CD4-positive, alpha-beta T cell treated with Interferon alpha-2 for 1 hour (primary cell): ENCODE results near the gene ADIRF.
"Not testable (repeated sequence)": the region's sequence is repeated elsewhere in the genome, so short reads cannot be mapped to it uniquely, and the experiment has no call there.

Experiments
- DNase-seq, 2 donors: peaks; one replicate each; pipeline ENCODE4 v3.0.0-alpha.2; 2020 to 2022

The ADIRF gene

DNA sequence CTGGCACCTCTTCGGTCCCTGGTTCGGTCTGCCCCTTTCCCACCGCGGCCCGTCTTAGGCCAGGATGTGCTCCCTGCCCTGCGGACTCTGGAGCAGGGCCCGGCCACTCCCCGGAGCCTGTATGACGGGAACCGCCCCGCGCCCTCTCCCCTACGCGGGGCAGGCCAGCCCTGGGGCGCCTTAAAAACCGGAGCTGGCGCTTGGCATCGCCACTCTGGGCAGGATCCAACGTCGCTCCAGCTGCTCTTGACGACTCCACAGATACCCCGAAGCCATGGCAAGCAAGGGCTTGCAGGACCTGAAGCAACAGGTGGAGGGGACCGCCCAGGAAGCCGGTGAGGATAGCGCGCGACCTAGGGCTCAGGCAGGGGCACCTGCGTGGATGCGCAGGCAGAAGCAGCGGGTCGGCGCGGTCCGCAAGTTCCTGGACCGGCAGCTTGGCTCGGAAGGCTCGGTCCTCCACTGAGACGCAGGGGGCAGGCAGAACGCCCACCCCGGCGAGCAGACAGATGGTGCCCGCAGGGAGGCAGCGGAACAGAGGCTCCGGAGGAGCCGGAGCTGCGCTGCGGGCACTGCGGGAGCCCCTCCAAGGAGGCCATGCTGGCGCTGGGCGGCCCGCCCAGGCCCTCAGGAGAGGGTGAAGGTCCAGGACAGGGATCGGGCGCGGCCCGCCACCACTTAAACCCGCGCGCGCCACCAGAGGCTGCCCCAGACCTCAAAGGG lies at the start of gene ADIRF:
TSS of gene ADIRF (plus strand) at position 212 of the 723 bp plus-strand sequence. CDS start at position 275, 63 bp downstream.
- DNase-seq: peak in 1 of 2 donors; percentile 15

DNA sequence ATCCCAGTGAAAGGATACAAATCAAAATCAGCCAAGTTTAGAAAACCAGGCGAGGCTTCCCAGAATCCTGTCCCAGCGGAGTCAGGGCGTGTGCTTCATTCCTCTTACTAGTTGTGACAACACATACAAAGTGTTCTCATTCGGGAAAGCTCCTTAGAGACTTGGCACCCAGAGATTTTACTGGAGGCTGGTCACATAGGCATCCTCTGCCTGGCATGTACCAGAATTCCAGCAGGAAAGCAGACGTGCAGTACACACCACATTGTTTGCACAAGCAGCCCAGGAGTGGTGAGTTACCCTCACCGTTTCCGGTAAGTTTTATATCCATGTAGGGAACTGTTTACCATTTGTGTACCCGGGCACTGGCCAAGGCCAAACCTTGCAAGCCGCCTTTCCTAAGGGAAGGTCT lies 45.7 kb upstream of the ADIRF start:
- no peak for DNase-seq

DNA sequence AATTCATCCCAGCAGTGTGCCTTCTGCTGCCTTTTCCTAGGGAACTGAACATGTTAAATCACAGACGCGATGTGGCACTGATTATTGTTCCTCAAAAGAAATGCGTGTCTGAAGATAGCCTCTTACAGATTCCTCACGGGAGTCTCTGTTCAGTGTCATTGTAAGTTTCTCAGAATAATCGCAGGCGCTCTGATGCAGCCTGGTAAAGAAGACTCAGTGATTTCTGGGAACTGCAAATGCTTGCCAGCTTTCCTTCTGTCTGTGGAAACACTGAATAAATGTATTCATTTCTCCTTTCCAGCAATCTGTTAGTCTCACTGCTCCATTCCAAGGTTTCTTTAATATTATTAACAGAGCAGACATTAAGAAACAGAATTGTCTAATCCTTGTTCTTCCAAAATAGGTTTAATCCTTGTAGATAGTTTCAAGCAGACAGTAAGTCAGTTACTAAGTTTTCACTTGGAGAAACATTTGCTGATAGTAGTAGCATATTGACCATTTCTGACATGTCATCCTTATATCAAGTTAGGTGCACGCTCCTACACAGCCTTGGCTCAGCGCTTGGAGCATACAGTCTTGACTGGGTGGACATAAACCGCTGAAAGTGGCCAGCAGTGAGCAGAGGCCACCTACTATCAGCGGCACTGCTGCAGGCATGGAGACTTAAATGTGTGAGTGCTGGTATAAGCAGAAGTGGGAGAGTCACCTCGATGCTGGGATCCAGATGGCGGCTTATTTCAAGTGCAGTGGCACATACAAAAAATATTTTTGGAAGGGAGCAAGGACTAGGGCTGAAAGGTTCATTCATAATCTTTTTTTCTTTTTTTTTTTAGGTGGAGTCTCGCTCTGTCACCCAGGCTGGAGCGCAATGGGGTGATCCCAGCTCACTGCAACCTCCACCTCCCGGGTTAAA lies 38.6 kb upstream of the ADIRF start:
- no peak for DNase-seq

DNA sequence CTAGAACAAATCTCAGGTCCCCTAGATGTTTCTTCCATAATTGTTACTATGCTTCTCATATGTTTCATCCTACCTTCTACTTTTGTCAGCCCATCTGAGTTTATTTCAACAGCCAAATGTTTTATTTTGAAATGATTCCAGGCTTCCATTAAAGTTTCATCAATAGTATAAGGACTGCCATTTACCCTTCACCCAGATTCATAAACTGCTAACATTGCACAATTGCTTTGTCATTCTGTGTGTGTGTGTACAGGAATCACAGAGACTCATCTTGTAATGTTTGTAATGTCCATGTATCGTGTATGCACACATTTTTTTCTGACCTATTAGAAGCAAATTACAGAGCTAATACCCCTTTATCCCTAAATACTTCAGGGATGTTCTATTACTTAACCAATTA lies 36.4 kb upstream of the ADIRF start:
- DNase-seq: no peak

DNA sequence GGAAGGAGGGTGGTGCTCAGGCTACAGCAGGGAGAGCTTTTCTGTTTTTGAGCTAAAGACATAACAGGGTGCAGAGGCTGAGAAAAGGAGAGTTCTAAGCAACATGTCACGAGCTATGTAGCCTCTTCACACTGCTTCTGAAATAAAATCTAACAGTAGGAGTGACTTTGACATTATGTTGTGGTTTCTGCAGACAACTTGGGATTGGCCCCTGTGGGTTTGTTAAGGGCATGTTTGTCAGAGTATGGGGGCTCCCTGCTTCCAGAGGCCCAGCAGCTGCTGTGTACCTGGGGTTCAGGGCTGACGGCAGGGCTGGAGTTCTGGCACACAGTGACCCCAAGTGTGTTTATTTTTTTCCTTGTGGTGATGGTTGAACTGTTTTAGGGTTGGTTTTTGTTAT lies 35.6 kb upstream of the ADIRF start:
- no peak for DNase-seq

DNA sequence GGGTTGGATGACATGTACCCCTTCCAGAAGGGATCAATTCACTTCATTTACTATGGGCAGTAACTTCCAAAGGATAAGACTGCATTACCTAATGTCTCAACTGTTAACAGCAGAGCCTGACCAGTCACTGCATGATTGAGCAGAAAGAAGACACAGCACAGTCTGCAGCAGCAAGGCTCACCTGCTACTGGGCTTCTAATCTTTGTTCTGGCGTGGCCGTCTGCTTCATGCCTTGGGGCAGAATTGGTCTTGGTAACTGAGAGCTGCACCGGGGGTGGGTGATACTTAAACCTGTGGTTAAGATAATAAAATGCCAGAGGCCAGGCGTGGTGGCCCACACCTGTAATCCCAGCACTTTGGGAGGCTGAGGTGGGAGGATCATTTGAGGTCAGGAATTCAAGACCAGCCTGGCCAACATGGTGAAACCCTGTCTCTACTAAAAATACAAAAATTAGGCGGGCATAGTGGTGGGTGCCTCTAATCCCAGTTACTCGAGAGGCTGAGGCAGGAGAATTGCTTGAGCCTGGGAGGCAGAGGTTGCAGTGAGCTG lies 34.0 kb upstream of the ADIRF start:
- not testable (repeated sequence) for DNase-seq

DNA sequence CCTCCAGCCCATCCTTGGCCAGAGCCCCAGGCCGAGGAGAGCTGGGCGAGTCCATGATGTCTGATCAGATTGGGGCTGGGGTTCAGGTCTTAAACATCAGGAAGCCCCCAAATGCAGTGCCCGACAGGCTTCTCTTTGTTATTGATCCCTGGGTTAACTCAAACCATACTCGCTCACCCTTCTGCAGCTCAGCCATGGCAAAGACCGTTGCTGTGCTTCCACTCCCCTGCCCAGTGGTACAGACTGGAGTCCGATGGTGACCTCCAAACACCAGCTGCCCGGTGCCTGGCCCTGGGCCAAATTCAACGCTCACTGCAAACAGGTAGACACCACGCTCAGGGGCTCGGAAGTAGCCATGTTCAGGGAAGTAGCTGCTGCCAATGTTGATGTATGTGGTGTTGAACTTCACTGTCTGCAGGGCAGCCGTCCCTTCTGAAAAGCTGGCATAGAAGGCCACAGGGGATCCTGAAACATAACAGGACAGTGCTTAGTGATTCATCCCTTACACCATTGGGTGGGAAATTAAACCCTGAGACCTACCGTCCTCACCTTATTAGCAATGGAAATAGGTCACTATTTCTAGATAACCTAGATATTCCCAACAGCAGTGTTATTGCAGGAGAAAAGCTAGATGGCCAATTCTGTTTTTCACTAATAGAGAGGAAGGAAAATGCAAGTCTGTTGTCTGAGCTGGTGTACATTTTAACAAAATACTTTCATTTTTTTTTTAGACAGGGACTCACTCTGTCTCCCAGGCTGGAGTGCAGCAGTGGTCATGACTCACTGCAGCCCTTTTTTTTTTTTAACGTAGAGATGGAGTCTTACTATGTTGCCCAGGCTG lies 31.4 kb upstream of the ADIRF start:
- no peak for DNase-seq

DNA sequence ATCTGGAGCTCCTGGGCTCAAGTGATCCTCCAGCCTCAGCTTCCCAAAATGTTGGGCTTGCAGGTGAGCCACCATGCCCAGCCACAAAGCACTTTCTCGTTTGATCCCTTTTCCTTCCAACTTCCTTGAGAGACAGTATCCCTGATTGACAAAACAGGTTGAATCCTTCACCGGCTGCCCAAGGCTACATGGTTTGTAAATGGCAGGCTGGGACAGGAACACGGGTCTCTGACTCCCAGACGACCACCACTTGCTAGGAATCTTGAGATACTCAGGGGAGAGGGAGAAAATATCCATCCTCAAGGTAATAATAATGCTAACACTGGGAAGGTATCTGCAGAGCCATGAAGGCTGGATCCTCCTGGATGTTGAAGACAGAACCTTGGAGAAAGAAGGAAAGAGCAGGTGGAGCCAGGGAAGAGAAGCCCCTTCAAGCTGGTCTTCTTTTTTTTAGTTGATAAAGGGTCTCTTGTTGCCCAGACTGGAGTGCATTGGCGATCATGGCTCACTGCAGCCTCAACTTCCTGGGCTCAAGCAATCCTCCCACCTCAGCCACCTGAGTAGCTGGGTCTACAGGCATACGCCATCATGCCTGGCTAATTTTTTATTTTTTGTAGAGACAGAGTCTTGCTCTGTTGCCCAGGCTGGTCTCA lies 30.7 kb upstream of the ADIRF start:
- DNase-seq: no peak

DNA sequence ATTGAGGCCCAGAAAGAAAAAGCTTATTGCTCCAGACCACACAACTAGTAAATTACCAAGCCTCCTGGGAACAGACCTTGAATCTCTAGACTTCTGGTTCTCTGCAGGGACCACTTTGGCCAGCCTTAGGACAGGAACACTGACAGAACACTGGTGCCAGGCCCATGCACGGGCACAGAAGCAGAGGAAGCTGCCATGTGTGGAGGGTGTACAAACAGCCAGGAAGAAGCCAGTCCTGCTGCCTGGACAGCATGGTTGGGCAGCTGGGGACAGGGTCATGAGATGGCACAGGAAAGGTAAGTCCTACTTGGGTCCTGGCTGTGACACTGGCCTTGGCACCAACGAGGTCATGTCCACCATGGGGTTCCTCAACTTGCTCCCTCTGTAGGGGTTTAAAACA lies 30.0 kb upstream of the ADIRF start:
- no peak for DNase-seq

DNA sequence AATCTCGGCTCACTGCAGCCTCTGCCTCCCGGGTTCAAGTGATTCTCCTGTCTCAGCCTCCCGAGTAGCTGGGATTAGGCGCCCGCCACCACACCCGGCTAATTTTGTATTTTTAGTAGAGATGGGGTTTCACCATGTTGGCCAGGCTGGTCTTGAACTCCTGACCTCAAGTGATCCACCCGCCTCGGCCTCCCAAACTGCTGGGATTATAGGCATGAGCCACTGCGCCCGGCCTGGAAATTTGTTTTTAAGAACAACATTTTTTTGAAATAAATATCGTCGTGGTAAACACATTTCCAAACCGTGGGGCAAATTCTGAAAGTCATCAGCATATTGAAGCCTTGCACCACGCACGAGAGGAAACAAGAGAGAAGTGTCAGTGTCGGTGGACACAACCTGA lies 28.2 kb upstream of the ADIRF start:
- DNase-seq: not testable (repeated sequence)

DNA sequence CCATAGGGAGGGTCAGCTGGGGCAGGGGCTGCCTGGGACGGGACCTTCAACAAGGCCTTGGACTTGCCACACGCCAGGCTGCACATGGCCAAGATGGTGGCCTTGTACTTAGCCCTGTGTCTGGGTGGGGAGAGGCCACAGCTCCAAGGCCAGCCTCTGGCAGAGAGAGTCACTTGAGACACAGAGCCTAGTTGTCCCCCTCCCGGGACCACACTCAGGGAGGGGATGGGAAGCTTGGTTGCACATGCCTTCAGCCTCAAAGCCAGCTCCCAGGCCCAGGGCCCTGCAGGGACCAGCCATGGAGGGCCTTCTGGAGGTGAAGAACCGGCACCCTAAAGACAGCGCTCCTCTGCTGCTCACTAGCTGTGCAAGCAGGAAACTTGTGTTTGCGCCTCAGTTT lies 27.6 kb upstream of the ADIRF start:
- DNase-seq: no peak

DNA sequence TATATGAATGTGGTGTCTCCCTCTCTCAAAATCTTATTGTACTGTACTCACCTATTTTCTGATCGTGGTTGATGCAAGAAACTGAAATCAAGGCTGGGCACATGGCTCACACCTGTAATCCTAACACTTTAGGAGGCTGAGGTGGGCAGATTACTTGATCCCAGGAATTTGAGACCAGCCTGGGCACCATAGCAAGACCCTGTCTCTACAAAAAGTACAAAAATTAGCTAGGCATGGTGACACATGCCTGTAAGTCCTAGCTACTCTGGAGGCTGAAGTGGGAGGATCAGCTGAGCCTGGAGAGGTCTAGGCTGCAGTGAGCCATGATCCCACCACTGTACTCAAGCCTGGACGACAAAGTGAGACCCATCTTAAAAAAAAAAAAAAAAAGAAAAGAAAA lies 26.9 kb upstream of the ADIRF start:
- DNase-seq: no peak

DNA sequence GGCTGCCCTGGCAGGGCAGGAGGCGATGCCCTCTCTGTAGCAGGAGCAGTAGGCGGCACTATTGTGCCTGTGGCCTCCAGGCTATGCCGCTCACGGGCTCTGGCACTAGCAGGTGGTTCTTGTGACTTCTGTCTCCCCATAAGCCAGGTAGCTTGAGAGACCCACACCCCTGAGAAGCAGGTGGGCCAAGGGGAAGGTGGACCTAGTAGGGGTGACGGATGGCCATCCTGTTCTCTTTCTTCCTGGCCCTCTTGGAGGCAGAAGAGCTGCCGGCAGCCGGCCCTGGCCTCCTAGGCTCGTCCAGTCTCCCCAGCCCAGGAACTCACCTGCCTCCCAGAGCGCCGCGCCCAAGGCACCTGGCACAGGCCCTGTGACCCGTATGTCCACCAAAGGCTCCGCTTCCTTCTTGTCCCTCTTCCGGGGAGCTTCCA lies 26.3 kb upstream of the ADIRF start:
- DNase-seq: no peak

DNA sequence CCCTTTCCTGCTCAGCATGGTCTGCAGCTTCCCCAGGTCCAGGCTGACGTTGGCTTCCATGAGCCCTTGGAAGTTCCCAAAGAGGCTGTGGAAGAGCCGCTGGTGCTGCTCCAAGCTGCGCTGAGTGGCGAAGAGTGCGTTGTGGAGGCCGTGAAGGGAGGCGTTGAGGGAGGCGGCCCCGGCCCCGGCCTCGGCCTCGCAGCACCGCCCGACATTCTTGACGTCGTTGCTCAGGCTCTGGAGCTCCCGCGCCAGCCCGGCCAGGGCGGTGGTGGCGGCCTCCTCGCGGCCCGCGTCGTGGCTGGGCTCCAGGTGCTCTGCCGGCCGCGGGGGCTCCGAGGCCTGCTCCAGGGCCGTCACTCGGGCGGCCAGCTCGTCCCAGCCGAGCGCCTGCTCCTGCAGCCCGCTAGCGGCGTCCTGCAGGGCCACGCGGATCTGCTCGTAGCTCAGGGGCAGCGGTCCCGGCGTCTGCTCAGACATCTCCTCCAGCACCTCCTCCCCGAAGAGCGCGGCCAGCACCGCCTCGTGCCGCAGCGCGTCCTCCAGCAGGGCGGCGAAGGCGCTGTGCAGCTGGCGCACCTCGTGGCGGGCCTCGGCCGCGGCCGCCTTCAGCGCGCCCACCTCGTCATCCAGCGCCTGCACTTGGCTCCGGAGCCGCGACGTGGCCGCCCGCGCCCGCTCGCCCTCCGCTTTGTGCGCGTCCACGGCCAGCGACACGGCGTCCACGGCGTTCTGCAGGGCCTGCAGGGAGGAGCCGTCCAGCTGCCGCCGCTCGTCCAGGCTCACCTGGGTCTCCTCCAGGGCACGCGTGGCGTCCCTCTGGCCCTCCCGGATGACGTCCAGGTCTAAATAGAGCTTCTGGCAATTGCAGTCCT lies 25.6 kb upstream of the ADIRF start:
- no peak for DNase-seq

DNA sequence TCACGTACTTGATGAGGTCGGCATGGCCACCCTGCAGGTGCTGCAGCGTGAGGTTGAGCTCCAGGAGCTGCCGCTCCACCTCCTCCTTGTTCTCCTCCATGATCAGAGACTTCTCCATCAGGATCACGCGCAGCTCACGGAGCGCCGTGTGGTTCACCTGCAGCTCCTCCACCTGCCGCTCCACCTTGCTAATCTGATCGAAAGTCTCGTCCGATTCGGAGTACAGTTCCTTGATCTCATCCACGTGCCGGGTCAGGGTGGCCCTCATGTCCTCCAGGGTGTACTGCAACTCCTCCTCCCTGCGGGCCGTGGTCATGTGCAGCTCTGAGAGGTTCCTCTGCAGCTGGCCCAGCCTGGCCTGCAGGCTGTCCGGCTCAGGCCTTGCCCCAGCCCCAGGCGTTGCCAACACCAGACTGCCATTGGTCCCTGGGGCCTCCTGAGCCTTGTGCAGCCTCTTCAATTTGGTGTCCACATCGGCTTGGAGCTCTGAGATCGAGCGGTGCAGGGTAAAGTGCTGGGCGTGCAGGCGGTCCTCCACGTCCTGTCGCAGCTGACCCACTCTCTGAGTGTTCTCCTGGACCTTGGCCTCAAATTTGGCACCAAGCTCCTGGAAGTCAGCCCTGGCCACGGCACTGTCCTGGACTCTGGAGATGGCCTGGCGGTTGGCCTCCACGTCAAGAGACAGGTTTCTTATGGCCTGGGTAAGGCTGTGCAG lies 24.8 kb upstream of the ADIRF start:
- DNase-seq: no peak

DNA sequence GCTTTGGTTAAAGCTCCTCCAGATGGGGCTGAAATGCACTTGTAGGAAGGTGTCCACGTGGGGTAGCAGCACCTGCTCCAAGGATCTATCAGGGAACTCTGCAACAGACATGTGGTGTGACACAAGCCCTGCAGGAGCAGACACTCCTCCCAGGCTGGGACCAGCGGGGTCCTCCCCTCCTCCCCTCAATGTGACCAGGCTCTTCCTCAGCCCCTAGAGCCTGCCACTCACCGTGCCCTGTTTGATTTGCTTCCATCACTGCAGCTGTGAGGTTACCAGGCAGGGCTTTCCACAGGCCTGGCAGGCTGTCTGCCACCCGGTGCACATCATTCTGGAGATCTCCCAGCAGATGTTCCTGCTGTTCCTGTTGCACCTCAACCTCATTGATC lies 24.3 kb upstream of the ADIRF start:
- DNase-seq: no peak

DNA sequence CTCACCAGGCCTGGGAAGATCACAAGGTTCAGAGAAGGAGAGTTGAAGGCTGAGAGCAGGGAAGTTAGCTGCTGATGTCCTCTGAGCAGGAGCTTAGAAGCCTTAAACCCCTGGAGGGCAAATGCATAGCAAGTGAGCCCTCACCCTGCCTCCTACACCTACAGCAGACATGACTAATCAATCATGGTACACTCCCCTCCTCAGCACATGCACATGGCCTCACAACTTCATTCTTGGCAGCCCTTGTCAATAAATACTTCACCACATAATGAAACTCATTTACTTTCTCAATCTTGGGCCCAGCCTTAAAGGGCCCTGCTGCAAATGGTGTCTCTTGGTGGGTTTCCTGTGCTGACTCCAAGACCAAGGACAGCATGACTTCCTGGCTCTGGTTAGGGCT lies 23.8 kb upstream of the ADIRF start:
- DNase-seq: no peak

DNA sequence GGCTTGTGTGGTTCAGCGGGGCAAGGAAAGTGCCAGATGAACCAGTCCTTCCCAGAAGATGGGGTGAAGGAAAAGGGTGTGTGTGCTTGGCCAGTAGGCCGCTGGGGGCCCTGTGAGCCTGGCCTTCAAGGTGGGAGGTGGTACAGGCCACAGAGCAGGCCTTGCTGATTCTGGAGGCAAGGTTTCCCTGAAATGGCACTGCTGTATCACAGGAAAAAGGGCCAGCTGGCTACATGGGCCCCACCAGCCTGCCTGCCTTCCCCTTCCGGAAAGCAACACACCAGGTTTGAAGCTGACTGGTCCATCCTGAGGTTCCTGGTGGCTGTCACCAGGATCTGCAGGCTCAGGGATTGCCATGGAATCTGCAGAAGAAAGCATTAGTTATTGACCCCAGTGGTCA lies 23.4 kb upstream of the ADIRF start:
- DNase-seq: no peak

DNA sequence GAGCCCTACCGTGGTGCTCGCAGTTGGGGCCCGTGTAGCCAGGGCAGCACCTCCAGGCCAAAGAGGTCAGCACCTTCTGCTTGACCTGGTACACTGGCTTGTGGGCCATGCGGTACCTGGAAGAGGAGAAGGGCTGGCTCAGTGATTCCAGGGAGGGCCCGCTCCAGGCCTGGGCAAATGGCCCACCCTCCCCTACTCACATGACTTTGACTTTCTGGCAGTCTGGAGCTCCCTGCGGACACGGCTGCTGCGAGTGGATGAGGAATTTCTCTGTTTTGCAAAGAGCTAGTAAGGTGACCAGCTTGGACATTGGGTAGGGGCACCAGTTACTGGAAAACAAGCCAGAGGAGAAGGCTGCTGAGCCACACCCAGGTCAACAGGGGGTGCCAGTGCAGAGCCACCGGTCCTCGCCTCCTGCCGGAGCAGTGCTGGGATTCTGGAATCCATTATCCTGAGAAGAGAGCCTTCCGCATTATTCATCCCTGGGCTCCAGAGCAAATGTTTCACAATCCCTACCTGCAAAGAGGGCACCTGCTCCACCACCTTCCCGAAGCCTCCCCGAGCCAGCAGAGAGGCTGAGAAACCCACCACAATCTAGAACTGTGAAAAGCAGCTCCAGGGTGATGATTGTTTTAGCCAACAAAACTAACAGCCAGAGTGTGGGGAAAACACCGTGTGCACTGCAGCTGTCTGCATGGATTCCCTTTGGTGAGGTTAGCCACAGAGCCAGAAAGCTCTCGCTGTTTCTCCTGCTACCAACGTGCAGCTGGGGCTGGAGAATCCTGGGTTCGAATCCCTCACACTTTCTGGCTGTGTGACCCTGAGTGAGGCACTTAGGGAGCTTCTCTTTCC lies 22.7 kb upstream of the ADIRF start:
- DNase-seq: no peak
